GM21717 (cell line): ENCODE data around the gene HIPK2.

Experiments
- ATAC-seq: cut with Tn5 transposase; IDR thresholded peaks from one replicate; pipeline ENCODE4 v1.9.1; 2021; ENCODE audit warnings: mild to moderate bottlenecking, moderate library complexity; ENCODE audit not compliant: unreplicated experiment

HIPK2 gene

DNA sequence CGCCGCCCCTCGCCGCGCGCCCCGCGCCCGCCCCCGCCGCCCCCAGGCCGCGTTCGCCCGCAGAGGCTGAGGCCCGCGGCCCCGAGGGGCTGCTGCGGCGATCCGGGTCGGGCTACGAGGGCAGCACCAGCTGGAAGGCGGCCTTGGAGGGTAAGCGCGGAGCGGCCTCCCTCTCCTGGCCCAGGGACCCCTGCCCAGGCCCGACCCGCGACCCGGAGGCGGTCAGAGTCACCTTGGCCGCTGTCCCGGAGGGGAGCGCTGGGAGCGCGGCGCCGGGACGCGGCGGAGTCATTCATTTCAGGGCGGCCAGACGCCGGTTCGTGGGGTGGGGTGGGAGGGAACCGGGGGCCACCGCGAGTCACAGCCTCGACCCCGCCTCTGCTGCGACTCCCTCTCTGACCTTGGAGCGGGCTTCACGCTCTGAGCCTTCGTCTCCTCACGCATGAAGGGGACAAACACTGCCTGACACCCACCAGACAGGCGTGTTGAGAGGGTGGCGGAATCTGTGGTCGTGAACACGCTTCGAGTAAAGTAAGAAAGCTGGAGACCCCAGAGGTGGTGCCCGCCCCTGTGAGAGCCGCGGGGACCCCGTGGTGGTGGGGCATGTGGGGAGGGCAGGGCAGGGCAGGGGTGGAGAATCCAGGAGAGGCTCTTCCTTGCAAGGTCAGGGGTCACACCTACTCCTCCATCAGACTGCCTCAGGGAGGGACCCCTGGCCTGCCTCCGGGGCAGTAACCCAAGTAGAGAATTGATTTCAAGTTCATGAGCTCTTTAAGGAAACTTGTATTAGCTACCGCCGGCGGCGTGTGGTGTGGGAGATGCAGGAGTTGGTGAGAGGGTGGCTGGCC lies 253.6 kb downstream of the HIPK2 start:
- no peak for ATAC-seq

DNA sequence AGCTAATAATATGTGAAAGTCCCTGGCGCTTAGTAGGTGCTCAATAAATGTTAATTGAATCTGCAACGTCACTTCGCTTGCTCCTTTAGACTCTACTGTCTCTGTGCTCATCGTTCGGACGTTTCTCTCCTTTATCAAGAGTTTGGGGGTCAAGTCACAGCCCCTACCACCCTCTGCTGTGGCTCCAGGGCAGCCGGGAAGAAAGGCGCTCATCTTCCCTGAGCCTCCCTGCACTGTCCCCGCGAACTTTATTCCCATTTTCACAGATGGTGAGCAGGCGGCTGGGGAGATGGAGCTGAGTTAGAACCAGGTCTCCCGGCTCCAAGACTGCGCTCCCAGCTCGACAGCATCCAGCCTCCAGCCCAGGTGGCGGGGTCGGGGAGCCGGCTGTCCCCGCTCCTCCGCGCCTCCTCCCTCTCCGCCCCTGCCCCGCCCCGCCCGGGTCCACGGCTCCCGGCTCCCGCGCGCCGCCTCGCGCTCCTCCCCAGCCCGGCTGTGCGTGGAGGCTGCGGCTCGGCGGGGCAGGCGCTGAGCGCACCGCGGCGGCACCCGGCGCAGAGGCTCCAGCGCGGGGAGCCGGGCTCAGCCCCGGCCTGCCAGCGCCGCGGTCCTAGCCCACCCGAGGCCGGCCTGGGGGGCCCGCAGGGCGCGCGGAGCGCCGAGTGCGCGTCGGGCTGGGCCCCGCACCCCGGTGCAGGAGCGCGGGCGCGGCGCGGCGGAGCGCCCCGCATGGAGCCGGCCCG lies 254.4 kb downstream of the HIPK2 start, which contains the start of gene CLEC2L:
CLEC2L (plus strand) TSS at position 487 of the 743 bp plus-strand sequence; CDS start at position 730, 243 bp downstream.
- ATAC-seq = no peak

DNA sequence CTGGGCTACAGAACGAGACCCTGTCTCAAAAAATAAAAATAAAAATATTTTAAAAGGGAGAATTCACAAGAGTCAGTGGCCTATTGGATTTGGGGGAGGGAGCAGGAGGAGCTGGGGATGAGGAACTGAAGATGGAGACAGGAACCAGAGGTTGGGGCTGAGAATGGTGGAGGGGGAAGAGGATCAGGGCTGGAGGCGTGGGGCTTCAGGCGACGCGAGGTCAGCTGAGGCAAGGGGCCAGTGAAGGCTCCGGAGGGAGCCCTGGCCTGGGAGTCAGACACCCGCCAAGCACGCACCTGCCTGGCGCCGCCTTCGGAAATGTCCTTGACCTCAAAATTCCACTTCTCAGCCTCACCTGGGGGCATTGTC lies 255.0 kb downstream of the HIPK2 start:
- no peak for ATAC-seq

- no peak for ATAC-seq
Measured at GRCh38 chr7:139521439-139521838, 256.4 kb downstream of the HIPK2 start.

DNA sequence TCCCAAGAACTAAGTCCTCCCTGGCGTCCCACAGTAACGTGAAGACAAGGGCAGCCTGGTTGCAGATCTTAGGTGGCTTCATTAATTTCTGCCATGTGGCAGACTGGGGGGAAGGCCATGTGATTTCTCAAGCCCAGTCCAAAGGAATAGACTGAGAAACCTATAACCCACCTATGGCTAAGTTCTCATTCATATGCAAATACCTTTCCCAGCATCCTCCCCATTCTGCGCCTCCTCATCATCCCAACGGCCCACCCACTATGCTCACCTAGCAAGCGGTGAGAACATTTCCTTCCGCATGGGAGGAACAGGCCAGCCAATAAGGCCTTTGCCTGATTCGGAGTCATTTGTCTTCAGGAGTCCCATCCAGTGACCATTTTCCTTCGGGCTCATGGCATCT lies 262.5 kb downstream of the HIPK2 start:
- ATAC-seq = no peak
